ENCODE measurements around the gene DIO3. TPM values are rescaled to one million over a fixed set of nuclear protein-coding genes. Genes with fewer than 3 reads are reported as not detected.

Gene DIO3
- total and polyA plus RNA-seq, 2 donors (not counting 1 experiment from before 2014, with no cell fraction given), result not detected

DNA sequence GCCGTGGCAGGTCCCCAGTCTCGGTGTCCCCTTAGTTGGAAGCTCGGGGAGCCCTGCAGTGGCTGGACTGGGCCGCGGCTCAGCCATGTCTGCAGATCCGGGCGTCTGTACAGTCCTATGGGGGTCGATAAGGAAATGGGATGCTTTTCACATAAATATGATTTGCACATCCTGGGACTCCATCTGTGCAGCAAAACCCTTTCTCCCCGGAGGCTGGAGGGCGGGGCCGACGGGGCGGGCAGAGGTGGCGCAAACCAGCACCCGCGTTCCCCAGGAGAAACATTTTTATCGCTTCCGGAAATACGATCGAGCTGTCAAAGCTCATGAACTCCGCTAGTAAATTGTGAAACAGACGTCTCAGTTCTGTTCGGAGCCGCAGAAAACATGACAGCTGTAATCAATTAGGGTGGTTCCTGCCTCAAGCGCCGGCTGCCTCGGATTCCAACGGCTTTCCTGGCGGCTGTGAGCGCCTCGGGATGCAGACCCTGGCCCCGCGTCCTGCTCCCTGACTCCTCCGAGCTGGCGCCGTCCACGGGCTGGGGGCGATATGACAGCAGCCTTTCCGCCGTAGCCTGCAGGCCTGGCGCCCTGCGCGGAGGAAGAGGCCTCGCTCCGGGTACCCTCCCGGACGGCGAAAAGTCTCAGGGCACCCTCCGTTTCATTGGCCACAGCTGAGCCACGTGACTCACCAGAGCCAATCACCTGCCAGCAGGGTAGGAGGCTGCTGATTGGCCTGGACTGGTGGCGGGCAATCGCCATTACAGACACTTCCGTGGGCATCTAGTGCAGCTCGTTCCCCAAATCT, 23.0 kb downstream of the DIO3 start:
- no peak overlapping the region for H3K9ac ChIP-seq (ENCODE audit: low read length)
- no peaks in the 10 kb centered on the region for H3K4me1 ChIP-seq (ENCODE audit: control insufficient read depth in 2 of 2, insufficient read depth in 2 of 2, low read length in 2 of 2)
- ATAC-seq (ENCODE audit: low read depth) (no peak), DNase-seq (no peak)
- H3K9me3 ChIP-seq (ENCODE audit: control extremely low read depth in 1 of 3, control insufficient read depth in 2 of 3, insufficient read depth in 1 of 3, low read length in 2 of 3), result peaks cover 0 to 11% (median 0%) of the 10 kb centered on the region in 3 donors
- peaks cover 0 to 2% (median 0%) of the 10 kb centered on the region in 4 experiments for H3K27me3 ChIP-seq (replicated peaks in 1 of 4; ENCODE audit: control extremely low read depth in 1 of 4, control insufficient read depth in 3 of 4, insufficient read depth in 4 of 4, low read length in 3 of 4)
- H3K27ac ChIP-seq (ENCODE audit: low read length in 2 of 2), result no peak overlapping the region
- no peak overlapping the region for H2AFZ ChIP-seq (ENCODE audit: insufficient read depth, low read depth, low read length, poor library complexity, severe bottlenecking)
- no peaks in the 10 kb centered on the region for H4K20me1 ChIP-seq (ENCODE audit: control insufficient read depth, insufficient read depth, low read length, poor library complexity, severe bottlenecking)
- H3K4me2 ChIP-seq (replicated peaks; ENCODE audit: low read depth, low read length, poor library complexity, severe bottlenecking), result peak overlapping the region; percentile 30
- H3K9me3 Mint-ChIP-seq (ENCODE audit: insufficient read depth), result no peaks in the 10 kb centered on the region
- POLR2A ChIA-PET, result no interaction called here
- no peaks in the 10 kb centered on the region for H3K4me1 Mint-ChIP-seq
- H3K36me3 ChIP-seq (replicated peaks in 1 of 2; ENCODE audit: control extremely low read depth in 1 of 2, control insufficient read depth in 1 of 2, extremely low read depth in 1 of 2, insufficient read depth in 2 of 2, low read length in 1 of 2), result no peaks in the 10 kb centered on the region
- no peak for TF ChIP-seq EZH2 (IDR thresholded peaks at IDR 0.05; ENCODE audit: borderline replicate concordance, insufficient read depth, low read depth, low read length, poor library complexity, severe bottlenecking)
- no peak for TF ChIP-seq CTCF (IDR thresholded peaks at IDR 0.05)
- peak overlapping the region; percentile 7 for H3K4me3 Mint-ChIP-seq
- no peak overlapping the region for H3K27ac Mint-ChIP-seq
- H3K4me3 ChIP-seq (ENCODE audit: control extremely low read depth in 1 of 5, extremely low read depth in 1 of 5, insufficient read depth in 1 of 5, low read depth in 2 of 5, low read length in 4 of 5), result peak overlapping the region in 2 of 5 experiments; percentile 12 to 16
- no peaks in the 10 kb centered on the region for H3K79me2 ChIP-seq (ENCODE audit: control insufficient read depth, insufficient read depth, low read length)
- intact Hi-C loops (cut with micrococcal nuclease), result no loop called here
- CTCF ChIA-PET, result no interaction called here
- 83% methylated on average over 52 of the region's 54 CpGs for WGBS (ENCODE audit: insufficient coverage)
- no peaks in the 10 kb centered on the region for H3K27me3 Mint-ChIP-seq

DNA sequence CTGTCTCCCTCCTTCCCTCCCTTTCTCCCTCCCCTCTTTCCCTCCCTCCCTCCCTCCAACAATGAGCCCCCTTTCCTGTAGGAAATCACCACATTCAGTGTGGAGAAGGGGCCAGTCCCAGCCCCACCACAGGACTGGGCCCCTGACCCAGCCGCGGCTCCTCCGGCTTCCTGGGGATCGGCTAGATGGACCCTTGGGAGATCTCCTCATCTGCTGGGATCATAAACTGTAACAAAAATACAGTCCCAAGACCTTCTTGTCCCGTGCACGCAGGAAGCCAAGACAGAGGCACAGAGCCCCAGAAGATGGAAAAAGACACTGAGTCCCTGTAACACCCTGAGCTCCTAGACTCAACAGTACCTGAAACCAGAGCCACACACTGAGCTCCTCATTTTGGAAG, 23.9 kb downstream of the DIO3 start:
- H3K27ac Mint-ChIP-seq, result no peak overlapping the region
- Histone ChIP-seq H3K9me3 (ENCODE audit: control extremely low read depth in 1 of 3, control insufficient read depth in 2 of 3, insufficient read depth in 1 of 3, low read length in 2 of 3) (peaks cover 0 to 11% (median 0%) of the 10 kb centered on the region in 3 donors), H2AFZ (ENCODE audit: insufficient read depth, low read depth, low read length, poor library complexity, severe bottlenecking) (no peak overlapping the region), H3K4me3 (ENCODE audit: control extremely low read depth in 1 of 5, extremely low read depth in 1 of 5, insufficient read depth in 1 of 5, low read depth in 2 of 5, low read length in 4 of 5) (no peak overlapping the region), H3K79me2 (ENCODE audit: control insufficient read depth, insufficient read depth, low read length) (no peaks in the 10 kb centered on the region), H3K4me2 (replicated peaks; ENCODE audit: low read depth, low read length, poor library complexity, severe bottlenecking) (no peak overlapping the region), H3K36me3 (replicated peaks in 1 of 2; ENCODE audit: control extremely low read depth in 1 of 2, control insufficient read depth in 1 of 2, extremely low read depth in 1 of 2, insufficient read depth in 2 of 2, low read length in 1 of 2) (no peaks in the 10 kb centered on the region), H3K9ac (ENCODE audit: low read length) (no peak overlapping the region), H4K20me1 (ENCODE audit: control insufficient read depth, insufficient read depth, low read length, poor library complexity, severe bottlenecking) (no peaks in the 10 kb centered on the region), H3K27me3 (replicated peaks in 1 of 4; ENCODE audit: control extremely low read depth in 1 of 4, control insufficient read depth in 3 of 4, insufficient read depth in 4 of 4, low read length in 3 of 4) (no peaks in the 10 kb centered on the region), H3K27ac (ENCODE audit: low read length in 2 of 2) (no peak overlapping the region), H3K4me1 (ENCODE audit: control insufficient read depth in 2 of 2, insufficient read depth in 2 of 2, low read length in 2 of 2) (no peaks in the 10 kb centered on the region)
- H3K27me3 Mint-ChIP-seq, result no peaks in the 10 kb centered on the region
- ChIA-PET POLR2A (no interaction called here), CTCF (no interaction called here)
- no peak for ATAC-seq (ENCODE audit: low read depth)
- 96% methylated on average over 6 of the region's 6 CpGs for WGBS (ENCODE audit: insufficient coverage)
- no peaks in the 10 kb centered on the region for H3K4me1 Mint-ChIP-seq
- H3K9me3 Mint-ChIP-seq (ENCODE audit: insufficient read depth), result no peaks in the 10 kb centered on the region
- DNase-seq, result no peak
- TF ChIP-seq EZH2 (IDR thresholded peaks at IDR 0.05; ENCODE audit: borderline replicate concordance, insufficient read depth, low read depth, low read length, poor library complexity, severe bottlenecking) (no peak), CTCF (IDR thresholded peaks at IDR 0.05) (no peak)
- intact Hi-C loops (cut with micrococcal nuclease), result no loop called here
- no peak overlapping the region for H3K4me3 Mint-ChIP-seq
